HG03039 (cell line): ENCODE results near the gene OR2C1.

Experiments
- ATAC-seq: cut with Tn5 transposase; IDR thresholded peaks from one replicate; pipeline ENCODE4 v1.9.1; 2021; ENCODE audit warnings: mild to moderate bottlenecking, moderate library complexity; ENCODE audit not compliant: unreplicated experiment

Gene OR2C1

DNA sequence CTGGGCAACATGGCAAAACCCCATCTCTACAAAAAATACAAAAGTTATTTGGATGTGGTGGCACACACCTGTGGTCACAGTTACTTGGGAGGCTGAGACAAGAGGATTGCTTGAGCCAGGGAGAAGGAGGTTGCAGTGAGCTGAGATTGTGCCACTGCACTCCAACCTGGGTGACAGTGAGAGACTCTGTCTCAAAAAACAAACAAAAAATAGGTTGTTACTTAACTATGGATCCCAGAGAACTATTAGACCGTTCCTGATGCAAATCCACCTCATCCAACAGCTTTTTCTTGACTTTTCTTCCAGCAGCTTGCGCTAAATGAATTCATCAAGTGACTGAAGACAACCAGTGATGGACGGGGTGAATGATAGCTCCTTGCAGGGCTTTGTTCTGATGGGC, at the start of gene OR2C1:
Gene OR2C1, plus strand, starts transcription at position 301 of the 400 bp plus-strand sequence. Its CDS starts 52 bp downstream, at position 353.
- no peak for ATAC-seq

DNA sequence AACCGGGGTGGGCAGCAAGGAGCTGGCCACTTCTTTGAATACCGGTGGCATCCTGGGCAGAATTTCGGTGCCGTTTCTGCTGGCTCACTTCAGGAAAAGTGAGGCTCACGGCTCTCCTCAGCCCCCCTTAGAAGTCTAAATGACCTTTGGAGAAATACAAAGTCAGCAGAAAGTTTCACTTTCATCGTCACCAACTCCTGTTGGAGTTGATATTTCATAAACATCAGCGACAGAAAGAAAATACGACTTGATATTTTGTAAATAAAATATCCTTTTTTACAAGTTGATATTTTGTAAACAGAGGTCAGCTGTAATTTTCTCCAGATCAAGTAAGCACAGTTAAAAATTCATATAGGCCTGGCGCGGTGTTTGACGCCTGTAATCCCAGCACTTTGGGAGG, 49.6 kb upstream of the OR2C1 start:
- no peak for ATAC-seq

DNA sequence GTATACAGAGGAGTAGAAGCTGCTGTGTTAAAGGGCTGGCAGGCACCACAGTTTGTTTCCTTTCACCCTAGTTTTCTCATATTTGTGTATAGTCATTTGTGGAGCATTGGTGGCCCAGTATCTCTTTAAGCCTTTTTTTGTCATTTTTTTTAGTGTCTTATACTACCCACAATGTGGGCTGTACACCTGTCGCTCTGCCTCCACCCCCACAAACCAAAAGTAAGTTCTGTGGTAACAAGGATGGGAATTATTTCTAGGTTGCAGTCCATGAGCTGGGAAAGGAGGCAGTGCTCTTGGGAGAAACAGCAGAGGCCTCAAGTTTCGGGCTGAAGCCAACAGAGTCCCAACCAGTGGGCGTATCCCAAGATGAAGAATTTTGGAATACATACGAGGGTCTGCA, 44.2 kb upstream of the OR2C1 start:
- no peak for ATAC-seq

DNA sequence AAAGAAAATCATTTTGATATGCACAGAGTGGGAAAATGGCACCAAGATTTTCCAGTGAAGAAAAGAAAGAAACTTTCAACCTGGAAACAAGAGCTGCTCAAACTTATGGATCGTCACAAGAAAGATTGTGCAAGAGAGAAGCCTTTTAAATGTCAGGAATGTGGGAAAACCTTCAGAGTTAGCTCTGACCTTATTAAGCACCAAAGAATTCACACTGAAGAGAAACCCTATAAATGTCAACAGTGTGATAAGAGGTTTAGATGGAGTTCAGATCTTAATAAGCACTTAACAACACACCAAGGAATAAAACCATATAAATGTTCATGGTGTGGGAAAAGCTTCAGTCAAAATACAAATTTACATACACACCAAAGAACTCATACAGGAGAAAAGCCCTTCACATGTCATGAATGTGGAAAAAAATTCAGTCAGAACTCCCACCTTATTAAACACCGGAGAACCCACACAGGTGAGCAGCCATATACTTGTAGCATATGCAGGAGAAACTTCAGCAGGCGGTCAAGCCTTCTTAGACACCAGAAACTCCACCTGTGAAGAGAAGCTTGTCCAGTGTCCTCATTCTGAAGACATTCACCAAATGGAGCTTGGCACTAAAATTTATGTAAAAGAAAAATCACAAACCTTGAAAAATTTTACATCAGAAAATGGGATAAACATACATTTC, 38.2 kb upstream of the OR2C1 start:
- no peak for ATAC-seq

DNA sequence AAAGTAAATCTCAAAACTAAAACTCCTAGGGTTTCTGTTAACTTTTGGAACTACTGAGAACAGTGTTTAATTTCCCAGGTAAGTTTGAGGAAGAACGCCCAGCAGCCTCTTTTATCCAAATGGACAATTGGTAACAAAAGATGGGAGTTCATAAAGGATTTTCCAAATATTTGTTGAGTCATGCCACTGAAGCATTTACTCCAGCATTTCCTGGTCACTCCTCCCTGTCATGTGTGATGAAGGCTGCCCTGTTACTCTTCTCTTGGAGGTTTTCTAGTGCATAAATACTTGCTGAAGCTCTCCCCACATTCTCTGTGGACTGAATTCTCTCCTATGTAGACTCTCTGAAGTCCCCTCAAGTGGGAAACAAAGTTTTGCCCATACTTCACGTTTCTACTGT, 33.9 kb upstream of the OR2C1 start:
- ATAC-seq, result no peak

DNA sequence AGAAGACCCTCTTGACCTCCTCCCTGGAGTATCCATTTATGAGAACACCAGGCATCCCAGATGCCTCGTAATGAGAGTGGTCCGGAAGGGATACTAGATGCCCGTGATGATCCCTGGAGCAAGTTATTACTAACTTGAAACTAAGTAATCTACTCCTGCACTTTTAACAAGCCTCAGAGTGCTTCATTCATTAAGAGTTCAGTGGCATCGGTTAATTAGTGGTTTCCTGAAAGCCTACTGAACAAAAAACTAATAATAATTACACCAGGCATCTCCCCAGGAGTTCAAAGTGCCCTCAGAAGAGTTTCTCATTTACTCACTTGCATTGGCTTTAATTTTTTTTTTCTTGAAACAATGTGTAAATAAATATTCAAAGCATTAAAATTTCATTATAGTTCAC, 28.2 kb upstream of the OR2C1 start:
- ATAC-seq, result no peak

DNA sequence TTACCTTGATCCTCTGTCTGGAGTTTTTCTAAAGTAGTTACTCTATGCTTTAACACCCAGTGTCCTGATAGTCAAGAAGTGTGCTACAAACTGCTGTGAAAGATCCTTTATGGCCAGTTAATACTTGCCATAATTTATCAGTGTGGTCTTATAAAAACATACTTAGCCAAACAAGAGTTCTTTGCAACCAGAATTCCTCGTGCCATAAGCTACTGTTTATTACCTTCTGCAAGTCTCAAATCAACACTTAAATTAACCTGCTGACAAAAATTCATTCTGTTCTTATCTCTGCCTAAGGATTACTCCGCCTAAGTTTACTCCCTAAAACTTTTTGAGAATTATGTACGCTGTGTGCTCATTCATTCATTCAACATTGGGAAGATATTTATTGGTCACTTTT, 27.6 kb upstream of the OR2C1 start:
- no peak for ATAC-seq

DNA sequence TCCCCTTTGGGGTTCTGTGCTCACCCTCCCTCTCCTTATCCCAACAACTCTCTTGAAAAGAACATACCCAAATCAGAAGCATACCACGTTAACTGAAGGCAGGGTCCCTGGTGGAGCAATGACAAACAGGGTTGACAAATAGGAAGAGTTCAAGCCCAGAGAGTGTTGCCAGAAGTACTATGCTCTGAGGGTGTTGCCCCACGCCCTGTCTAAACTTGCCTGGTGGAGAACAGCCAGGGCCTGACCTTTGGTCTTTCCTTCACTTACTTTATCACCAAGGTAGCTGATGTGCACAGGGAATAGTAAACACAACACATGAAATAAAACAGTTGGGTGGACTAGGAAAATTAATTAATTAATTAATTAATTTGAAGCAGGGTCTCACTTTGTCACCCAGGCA, 27.0 kb upstream of the OR2C1 start:
- ATAC-seq, result no peak

DNA sequence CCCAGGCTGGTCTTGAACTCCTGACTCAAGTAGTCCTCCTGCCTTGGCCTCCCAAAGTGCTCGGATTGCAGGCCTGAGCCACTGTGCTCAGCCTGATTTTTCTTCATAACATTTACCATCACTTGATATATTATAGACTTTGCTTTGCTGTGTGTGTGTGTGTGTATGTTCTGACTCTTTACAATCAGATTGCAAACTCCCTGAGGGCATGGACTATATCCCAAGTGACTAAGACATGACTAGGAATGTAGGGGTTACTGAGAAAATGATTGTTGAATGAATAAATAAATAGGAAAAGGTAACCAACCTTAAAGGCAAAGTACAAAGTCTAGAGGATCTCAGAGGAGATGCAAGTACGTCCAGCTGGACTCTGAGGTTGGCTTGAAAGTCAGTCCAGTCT, 9.6 kb upstream of the OR2C1 start:
- no peak for ATAC-seq

DNA sequence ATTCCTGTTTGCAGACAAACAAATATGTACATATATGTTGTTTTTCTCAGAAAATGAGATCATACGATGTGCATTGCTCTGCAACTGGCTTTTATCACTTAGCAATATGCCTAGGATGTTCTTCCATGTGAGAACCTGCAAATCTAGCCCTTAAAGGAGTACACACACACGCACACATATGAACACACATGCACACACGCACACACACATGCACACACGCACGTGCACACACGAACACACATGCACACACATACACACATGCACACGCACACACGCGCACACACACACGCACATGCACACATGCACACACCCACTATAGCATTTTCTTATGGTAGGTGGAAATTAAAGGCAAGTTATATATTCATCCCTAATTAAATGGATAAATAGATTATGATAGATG, 8.1 kb upstream of the OR2C1 start:
- no peak for ATAC-seq

DNA sequence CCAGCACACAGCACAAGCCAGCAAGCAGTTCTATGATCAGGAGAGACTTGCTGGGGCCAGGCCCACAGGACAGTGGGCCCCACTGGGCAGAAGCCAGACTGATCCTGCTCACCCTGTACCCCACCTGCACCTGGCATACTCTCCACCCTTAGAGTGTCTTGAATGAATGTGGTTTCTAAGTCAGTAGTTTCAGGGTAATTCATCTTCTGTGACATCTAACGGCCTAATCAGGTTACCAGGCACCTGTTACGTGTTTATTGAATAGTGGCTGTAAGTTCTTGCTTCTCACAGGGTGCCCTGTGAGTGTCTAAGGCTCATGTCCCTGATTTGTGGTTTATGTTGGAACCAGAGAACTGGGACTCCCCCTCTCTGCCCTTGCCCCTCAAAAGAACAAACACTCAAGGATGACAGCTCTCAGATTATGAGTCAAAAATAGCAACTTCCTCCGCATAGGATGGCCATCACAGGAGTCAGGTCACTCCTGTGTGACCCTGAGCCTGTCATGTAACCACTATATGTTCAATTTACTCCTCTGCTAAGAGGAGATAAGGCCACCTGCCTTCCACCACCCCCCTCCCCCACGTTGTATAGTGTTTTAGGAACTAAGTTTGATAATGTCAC, 7.0 kb upstream of the OR2C1 start:
- ATAC-seq, result no peak

DNA sequence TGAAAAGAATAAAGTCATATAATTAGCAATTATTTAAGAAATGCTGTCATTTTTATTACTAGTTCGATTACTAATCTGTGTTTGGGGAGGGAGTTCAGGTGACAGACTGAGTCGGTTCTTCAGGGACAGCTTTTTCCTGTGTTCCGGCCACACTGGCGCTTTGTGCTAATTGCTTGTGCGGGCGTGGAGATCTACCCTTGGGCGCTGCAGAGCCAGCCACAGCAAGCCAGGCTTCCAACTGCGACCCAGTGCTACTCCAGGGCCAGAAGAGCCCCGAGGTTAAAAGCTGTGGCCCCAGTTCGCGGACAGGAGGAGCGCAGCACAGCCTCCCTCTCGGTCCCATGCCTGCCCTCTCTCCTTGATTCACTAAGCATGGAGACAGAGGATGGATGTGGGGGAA, 6.5 kb upstream of the OR2C1 start:
- ATAC-seq, result no peak

DNA sequence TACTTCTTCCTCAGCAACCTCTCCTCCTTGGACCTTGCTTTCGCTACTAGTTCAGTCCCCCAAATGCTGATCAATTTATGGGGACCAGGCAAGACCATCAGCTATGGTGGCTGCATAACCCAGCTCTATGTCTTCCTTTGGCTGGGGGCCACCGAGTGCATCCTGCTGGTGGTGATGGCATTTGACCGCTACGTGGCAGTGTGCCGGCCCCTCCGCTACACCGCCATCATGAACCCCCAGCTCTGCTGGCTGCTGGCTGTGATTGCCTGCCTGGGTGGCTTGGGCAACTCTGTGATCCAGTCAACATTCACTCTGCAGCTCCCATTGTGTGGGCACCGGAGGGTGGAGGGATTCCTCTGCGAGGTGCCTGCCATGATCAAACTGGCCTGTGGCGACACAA, 429 bp downstream of the OR2C1 start:
- ATAC-seq, result no peak

DNA sequence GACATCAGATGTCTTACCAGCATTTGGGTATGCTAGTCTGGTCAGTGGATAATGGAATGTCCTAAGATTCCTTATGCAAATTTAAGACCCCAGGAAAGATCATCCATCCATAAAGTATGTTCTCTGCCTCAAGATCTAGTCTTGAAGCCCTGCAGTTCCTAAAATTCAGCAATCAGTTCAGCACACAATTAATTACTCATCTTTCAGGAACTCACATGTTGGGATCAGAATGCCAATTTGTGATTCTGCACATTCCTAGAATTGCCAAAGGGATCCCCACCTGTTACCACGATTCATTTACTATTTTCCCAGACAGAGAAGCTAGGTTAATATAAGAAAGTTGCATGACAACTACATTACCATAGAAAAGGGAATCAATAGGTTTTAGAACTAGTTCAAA, 3.2 kb downstream of the OR2C1 start:
- no peak for ATAC-seq

DNA sequence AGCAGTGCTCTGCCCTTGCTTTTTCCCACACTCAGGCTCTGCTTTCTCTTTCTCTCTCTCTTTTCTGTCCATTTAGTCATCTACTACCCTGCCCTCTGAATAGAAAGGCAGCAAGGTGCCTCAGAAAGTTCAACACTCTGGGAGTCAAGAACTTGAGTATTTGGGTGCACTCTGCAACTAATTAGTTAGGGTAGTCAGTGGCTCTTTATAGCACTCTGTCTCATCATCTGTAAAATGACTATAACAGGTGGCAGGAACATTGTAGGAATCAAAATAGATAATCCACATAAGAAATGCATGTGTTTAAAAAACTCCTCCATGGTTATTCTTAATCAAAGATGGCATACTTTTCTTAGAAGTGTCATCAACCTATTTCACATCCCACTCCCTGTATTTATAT, 7.2 kb downstream of the OR2C1 start:
- no peak for ATAC-seq

DNA sequence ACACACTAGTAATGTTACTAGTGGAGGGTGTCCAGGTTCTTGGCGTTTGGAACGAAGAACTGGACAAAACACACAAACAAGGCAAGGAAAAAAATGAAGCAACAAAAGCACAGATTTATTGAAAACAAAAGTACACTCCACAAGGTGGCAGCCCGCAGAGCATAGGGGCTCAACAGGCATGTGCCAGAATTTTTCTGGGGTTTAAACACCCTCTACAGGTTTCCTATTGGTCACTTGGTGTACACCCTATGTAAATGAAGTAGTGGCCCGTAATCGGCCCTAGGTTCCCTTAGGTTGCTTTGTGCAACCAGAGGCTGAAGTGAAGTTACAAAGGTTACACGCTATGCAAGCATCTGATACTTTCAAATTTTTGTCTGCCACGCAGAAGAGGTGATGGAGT, 8.1 kb downstream of the OR2C1 start:
- ATAC-seq, result no peak

DNA sequence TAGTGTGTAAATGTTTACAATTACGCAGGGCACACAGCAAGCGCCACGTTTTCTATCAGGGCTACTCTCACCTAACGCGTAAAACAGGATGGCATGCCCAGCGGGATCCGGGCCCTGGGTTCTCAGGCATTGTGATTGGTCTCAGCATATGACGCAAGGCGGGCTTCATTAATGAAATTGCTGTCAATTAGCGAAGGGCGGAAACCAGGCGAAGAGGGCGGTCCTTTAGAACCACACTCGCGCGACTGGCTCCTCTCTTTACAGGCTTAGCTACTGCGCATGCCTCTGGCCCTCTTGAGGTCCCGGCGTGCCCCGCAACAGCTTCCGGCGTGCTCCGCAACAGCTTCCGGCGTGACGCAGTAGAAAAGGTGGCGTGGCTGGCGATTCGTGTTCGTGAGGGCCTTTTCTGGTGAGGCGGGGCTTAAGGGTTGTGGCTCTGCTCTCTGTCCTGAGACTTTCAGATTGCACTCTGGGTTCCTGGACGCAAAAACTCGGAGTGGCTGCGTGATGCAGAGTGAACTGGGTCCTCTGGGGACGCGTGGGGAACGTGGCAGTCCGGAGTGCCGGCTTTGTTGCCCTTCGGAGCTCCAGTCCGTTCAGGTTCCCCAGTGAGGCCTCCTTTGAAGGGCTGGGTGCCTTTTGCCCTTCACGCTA, 9.2 kb downstream of the OR2C1 start:
- ATAC-seq, result no peak

DNA sequence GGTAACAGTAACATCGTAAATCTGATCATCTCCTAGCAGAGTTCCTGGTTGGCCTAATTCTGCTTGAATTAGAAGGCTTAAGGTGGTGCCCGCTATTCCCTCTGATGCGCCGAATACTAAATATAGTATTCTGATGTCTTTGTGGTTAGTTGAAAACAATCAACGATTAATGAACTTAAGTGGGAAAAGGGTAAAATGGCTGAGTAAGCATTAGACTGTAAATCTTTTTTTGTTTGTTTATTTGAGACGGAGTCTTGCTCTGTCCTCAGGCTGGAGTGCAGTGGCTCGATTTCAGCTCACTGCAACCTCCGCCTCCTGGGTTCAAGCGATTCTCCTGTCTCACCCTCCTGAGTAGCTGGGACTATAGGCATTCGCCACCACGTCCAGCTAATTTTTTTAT, 13.4 kb downstream of the OR2C1 start:
- ATAC-seq, result no peak

DNA sequence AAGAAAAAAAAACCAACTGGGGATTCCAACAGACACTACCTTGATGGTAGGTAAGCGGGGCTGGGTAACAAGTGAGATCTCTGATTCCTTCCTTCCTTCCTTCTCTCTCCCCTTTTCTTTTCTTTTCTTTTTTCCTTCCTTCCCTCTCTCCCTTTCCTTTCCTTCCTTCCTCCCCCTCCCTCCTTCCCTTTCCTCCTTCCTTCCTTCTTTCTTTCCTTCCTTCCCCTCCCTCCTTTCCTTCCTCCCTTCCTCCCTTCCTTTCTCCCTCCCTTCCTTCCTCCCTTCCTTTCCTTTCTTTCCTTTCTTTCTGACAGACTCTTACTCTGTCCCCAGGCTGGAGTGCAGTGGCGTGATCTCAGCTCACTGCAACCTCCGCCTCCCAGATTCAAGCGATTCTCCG, 20.0 kb downstream of the OR2C1 start:
- no peak for ATAC-seq

DNA sequence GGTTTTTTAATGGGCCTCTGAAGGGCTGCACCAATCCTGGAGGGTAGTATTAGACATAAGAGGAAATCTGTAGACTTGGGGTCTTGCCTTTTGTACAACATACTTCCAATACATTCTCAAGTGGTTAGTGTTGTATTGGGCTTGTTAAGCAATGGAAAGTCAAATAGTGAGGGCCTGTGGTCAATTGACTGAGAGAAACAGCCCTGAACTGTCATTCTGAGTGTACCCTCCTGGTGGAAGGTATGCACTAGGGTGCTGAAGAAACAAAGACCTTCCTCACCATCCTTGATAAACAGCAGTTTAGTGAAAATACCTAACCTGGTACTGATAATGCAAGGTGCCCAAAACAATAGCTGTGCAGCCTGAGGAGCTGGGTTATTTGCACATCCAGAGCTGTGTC, 22.2 kb downstream of the OR2C1 start:
- ATAC-seq, result no peak

DNA sequence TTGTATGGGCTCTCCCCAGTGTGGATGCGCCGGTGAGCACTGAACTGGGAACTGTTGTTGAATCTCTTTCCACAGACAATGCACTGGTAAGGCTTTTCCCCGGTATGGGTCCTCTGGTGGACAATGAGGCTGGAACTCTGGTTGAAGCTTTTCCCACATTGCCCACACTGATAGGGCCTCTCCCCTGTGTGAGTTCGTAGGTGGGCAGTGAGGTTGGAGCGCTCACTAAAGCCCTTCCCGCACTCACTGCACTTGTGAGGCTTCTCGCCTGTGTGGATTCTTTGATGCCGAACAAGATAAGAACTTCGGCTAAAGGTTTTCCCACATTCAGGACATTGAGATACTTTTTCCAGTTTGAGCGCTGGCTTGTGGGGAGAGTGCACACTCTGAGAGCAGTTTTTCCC, 27.4 kb downstream of the OR2C1 start:
- ATAC-seq, result no peak

DNA sequence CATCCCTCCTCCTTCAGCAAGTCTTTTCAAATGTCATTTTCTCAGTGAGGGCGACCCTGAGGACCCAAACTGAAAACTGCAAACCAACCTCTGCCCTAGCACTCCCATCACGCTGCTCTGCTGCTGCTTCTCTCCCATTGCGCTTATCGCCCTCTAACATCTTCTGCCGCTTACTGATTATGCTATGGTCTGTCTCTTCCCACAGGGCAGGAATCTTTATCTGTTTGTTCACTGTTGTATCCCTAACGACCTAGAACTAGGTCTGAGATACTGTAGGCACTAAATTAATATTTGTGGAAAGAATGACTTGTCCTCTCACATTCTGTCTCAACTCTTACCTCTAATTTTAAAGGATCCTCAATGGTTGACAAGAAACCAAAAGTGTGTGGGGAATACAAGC, 32.6 kb downstream of the OR2C1 start:
- no peak for ATAC-seq
